Activated gamma-delta T cell (primary cell): ENCODE results near the gene CHST1.

ENCODE experiments used
- DNase-seq: peaks from one replicate; lab custom pipeline; 2025; lab: John Stamatoyannopoulos, UW

CHST1 gene

DNA sequence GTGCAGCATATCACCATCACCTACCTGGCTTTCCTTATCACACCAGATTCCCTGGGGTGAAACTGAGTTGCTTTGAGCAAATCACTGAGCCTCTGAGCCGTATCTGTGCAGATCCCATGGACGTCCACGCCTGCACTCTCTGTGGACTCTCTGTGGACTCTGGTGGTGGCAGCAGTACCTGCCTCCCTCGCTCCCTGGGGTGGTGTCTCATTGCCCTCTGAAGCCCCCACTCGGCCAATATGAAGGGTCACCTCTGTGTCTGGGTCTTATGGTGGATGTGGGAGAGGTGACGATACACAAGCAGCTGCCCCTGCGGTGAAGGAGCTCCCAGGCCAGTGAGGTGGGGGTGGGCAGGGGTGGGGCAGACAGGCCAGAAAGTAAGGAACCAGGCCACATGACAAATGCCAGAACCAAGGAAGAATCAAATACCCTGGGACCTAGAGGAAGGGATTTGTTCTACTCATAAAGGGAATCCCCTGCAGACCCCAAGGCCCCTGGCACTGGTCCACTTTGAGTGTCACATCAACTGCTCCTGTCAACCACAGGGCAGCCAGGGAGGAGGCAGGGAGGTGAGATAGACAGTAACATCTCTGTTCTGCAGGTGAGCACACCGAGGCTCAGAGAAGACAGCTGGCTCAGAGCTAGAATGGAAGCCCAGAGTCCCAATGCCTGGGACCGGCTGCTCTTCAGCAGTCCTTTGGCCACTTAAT lies 9.2 kb upstream of the CHST1 start:
- DNase-seq, result no peak

DNA sequence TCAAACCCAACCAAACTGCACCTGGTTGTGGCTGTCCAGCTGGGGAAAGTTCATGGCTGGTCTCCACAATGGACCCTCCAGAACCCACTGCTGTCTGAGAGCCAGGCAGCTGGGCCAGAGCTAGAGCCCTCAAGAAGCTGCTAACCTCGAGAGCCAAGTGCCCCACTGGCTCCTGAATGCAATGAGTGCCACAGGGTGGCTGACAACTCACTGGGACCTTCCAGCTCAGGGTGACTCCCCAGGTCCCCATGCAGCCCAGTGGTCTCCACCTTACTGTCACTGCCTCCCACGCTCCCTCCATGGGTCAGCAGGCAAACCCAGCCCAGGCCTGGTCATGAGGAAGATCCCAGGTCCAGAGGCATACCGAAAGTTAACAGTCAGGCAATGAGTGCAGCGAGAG lies 8.0 kb upstream of the CHST1 start:
- DNase-seq, result no peak

DNA sequence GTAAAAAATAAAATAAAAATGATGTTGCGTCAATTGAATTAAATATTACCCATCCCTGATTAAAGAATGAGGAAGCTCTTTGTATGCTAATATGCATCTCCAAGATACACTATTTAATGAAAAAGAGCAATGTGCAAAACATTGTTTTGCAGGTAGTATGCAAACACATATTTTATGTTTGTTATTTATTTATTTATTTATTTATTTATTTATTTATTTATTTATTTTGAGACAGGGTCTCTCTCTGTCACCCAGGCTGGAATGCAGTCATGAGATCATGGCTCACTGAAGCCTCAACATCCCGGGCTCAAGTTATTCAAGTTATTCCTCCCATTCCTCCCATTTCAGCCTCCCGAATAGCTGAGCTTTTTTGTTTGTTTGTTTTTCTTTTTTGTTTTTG lies 7.2 kb upstream of the CHST1 start:
- DNase-seq, result no peak

DNA sequence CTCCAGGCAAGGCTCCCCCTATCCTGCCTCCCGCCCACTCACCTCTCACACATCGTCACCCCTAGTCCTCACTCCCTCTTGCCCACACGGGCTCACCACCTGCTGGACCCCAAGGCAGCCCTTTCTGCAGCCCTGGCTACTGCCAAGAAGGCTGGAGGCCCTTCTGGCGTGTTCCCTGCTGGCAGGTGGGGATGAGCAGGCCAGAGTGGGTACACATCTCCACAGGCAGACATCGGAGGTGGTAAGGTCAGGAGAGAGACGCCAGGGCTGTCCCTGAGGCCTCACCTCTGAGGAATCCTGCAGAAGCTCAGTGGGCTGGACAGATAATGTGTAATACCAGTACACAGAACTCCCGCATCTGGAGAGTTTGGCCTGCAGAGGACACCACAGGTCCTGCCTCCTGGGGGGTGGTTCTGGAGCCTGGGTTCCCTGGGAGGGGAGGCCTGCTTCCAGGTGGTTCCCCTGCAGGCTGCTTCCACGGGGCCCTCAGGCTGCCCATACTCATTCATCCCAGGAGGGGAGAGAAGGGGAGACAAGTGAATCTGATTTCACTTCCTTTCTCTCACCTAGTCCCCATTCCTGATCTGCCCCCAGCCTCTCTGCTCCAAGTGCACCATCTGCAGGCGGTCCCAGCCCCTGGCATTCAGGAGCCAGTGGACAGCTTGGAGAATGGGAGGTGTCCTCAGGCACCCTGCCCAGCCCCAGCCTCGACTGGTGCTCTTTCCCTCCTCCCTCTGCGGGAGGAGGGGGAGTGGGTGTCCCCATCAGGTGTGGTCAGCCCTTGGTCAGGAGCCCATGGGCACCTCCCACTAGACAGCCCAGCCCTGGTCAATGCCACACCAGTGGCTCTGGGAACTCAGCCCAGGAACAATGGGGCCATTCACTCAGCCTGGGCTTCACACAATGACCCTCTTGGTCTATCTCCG lies 6.1 kb upstream of the CHST1 start:
- no peak for DNase-seq

DNA sequence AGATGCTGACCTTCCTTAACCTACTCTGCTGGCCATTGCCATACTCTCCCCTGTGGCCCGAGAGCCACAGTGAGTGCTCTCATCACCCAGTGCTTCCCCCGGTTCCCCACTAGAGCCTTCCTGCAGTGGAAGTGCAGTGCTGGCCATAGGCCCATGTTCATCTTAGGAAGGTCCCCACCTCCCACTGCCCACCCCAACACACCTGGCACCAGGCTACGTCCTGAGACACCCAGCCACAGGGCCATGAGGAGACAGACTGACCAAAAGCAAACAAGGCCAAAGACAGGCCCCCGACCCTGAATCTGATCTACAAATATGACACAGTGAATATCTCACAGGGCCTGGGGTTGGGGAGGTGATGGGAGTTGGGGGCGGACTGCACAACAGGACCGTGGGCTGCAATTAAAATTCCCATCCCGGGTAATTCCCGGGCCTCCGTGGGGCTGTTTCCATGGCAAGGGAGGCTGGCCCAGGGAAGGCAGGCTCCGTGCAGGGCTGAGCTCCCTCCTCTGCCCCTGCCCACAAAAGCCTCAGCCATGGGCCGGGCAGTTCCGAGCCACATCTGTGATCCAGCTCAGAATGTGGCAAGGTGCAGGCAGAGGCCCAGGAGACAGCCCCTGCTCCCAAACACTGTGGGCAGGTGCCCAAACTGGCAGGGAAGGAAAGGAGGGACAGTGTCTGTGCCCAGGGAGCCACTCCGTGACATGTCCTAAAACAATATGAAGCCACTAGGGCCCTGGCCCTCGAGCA lies 5.1 kb upstream of the CHST1 start:
- no peak for DNase-seq

DNA sequence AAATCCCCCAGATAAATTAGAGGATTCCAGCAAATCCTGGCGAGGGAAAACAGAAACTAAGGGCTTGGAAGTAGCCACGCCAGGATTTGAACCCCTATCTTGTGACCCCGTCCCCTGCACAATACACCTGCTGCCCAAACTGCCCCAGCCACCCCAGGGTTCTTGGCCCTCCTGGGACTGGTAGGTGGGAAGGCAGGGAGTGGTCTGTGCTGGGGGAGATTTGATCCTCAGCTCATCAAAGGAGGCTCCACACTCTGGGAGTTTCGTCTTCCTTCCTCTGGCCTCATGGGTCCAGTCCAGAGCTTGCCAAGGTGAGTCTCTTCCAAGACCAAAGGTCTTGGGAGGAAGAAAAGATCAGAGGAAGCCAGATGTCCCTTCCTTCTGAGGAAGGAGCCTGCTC lies 4.5 kb upstream of the CHST1 start:
- DNase-seq, result no peak

DNA sequence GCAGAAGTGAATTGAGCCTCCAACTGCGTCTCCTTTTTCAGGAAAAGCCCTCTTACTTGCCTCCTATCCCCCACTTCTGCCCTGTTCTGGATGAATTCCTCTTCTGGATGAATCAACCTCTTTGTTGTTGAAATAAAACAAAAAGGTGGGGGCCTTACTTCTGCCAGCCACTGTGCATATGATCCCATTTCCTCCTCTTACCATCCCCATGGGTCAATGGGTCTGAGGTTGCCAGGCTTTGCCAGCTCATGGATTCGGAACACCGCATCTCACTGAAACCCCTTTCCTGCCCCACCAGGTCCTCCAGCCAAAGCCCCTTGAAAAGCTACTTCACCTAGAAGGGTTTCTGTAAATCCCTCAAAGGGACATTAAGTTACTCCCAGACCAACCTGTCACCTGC lies 3.7 kb upstream of the CHST1 start:
- no peak for DNase-seq

DNA sequence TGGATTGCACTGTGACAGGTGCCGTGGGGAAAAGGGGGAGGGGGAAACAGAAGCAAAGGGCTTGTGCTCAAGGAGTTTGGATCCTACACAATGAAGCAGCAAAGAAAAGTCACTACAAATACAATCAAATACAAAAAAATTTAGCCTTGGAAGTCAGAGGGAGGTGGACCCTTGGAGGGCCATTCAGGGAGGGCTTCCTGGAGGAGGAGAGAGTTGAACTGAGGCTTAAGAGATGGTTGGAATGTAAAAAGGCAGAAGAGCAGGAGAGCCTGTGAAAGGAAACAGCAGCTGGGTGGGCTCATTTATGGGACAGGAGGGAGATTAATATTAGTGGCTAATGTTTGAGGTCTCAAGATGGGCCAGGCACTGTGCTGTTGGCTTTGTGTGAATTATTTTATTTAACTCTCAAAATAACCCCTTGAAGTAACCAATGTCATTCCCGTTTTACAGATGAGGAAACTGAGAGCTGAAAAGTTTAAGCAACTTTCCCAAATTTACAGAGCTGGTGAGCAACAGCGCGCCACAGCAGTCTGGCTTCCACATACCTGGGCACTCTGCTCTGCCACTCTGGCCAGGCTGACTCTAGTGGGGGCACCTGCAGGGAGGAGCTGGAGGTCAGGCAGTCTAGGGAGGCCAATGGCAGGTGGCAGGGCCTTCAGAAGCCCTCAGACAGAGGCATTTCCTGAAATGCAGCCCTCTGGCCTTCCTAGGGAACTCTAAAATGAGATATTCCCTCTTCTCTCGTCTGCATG lies 2.7 kb upstream of the CHST1 start:
- no peak for DNase-seq

DNA sequence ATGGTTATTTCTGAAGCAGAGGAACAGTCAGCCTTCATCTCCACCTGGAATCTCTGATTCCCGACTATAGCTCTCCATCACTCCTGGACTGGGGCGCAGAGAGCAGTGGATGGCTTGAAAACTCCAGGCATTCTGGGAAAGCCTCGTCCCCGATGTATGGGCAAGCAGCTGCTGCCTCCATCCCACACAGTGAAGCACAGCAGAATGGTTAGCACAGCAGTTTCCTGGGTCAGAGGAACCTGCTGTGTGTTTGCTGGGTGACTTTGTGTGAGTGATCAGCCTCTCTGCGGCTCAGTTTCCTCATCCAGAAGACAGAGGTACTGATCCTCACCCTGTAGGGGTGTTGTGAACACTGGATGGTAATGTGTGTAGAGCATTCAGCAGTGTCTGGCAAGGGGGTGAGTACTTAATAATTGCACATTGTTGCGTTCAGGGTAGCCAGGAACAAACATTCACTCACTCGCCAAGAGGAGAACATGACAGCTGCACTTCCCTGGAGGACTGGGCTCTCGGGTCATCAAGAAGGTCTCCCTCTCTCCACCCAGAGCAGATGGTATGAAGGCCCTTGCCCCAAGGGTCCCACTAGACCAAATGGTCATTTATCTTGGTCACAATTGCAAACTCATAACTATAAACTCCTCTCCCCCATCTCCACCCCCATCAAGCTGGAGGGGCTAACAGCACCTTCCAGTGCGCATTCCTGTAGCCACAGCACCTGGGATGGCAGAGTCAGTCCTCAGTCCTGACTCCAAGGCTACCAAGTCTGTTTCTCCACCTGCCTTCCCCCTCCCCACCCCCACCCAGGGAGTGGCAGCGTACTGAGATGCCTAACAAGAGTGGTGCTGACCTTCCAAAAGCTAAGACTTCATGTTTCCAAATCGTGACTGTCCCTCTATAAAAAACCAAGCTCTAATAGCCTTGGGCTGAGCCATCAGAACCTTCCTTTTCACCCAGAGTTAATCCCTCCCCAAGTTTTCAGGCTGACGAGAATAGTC lies 1.5 kb upstream of the CHST1 start:
- DNase-seq, result no peak

DNA sequence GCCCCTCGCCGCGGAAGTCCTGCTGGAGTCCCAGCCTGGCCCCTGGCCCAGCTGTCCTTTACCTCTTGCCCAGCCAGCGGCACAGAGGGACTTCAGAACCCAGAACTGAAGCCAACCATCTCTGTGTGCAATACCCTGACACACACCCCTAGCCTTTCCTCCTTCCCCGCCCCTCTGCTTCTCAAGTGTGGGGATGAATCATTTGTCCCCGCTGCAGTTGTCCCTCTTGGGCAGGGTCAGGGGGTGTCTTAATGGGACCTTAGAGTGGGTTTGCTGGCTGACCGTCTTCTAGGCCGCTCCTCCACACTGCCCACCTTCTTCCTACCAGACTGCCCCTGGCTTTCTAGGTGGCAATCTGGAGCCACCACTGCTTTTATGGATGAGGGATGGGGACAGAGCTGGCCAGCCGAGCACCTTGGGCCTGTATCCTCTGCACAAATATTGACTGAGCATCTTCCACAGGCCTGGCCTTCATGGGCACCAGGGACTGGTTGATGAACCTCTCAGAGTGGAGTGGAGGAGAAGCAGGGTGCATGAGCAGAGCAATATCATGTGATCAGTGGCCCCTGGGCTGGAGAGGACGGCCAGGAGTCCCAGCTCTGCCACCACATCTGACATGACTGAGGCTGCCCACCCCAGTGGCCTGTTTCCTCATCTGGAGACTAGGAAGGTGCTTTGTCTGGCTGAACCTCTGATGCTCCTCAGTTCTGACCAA lies 668 bp upstream of the CHST1 start:
- no peak for DNase-seq

DNA sequence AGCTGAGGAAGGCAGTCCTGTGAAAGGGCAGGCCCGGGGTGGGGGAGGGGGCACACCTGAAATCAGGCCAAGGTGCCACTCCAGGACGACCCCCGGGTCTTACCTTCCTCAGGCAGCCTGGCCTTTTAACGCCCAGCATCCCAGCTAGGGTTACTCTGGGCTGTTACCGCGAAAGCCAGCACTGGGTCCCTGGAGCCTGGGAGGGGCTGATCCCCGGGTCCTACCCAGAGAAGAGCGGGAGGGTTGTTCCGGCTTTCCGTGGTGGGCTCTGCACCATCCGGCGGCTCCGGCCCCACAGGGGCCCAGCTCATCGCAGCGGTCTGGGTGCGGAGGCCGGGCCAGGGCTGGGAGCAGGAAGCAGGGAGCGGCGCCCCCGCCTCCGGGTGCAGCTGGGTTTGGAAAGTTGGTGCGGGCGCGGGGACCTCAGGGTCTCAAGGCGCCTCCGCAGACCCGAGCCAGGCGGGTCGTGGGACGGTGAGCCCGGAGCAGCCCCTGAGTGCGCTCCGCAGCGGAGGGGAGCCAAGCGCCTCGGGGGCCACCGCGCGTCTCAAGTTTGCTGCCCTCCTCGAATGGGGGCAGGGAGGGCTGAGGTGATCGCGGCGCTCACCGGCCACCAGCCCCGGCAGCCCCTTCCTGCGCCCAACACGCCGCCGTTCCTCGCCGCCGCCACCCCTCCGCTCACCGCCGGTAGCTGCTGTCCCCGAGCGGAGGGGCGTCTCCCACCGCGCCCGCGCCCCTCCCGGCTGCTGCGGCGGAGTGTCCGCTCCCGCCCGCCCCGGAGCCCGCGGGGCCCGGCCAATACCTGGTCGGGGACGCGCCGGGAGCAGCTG lies 831 bp downstream of the CHST1 start:
- no peak for DNase-seq

DNA sequence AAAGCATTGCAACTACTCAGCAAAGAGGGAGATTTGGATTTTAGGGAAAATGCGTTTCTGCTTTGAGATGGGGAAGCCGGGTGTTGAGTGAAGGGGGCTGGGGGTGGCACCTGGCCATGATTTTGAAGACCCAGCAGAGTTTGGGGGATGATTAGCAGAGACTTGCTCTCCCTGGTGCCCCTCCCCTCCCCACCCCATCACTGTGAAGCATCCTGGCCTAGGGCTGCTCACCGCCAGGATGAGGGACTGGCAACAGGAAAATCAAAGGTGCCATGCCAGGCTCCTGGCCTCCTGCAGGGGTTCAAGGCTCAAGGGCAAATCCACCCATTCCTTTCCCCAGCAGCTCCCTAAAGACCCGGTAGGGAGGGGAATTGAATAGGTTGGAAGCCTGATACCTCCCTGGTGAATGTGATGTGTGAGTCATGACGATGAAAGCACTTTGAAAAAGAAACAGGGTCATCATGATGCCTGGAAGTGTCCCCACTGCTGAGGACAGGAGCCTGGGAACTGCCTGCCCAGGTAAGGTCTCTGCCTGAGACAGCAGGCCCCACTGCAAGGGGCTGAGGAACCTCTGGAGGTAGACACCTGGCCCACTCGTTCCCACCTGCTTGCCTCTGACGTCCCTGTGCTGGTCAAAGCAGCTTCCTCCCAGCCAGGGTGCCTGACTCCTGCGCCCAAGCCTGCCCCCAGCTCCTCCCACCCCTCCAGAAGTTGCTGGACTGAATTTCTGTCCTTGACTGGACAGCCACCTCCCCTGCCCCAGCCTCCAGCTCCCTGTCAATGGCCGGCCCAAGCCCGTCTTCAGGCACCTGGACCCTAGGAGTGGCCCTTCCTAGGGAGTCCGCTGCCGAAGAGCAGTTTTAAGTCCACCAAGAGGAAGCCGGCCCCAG lies 1.7 kb downstream of the CHST1 start:
- DNase-seq, result no peak

DNA sequence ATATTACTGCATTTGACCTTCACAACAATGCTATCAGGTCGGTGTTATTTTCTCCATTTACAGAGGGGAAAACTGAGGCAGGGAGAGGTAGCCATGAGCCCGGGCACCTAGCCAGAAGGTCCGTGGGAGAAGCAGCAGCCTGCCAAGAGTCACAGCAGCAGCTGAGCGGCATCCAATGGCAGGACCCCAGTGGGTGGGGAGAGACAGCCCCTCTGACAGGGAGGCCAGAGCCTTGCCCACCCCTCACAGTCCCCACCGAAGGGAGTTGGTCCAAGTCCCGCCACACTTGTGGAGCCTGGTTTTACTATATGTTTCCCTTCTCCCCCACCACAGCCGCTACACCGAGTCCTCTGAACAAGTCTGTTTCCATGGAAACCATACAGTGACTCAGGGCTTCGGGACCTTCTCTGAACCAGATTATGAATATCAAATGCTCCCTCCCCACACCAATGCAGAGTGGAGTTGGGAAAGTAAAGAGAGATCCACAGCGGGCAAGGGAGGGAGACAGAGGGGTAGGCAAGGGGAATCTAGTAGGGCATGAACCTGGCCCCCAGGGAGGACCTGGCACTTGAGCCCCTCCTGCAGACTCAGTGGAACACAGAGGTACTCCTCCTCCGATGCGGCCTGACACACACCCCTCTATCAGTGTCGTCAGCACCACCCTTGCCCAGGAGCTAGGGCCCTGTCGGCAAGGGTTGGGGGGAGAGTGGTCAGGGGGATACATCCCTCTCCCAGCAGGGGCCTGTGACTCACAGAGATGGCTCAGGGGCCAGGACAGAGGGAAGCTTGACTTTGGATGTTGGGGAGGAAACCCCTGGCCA lies 2.5 kb downstream of the CHST1 start:
- no peak for DNase-seq

DNA sequence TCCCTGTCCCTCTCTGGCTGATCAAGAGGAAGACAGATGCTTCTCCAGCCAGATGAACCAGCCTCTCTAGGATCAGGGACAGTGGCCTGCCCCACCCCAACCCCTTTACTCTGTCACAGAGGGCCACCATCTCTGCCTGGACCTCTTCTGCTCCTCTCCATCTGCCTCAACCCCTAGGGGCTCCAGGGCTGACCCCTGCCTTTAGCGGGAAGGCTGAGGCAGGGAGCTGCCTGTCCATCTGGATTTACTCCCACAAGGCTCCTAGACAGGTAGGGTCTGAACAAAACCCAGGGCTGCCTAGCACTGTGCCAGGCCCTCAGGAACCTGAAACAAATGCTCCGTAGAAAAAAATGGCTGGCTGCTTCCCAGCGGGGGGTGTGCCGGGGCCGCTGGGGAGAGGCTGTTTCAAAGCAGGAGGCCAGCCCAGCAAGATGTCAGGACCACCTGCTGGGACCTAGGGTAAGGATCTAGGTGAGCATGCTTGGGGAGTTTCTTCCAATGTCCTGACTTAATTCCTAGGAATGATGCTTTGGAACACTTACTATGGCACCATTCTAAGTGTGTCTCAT lies 3.2 kb downstream of the CHST1 start:
- DNase-seq, result no peak

DNA sequence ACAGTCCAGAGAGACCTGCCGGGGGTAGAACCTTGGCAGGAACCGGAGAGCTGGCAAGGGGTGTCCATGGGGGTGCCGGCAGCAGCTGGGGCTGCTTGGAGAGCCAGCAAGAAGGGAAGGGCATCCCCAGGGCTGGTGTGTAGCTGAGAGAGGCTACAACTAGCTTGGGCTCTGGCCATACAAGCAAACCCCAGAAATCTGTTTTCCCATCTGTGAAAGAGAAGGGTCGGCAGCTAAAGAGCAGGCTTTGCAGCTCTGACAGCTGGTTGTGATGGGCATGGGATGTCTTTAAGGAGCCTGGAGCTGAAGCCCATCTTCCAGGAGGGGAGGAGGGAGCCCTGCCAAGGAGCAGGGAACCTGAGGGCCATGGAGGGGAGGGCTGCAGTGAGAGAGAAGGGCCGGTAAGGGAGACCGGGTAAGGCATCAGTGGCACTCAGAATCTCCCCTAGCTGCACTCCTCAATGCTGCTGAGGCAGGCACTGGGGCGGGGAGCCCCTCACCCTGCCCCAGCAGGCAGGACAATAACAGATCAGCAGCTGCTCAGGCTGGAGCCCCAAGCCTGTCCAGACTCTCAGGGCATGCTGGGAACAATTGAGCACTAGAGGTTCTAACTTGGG lies 3.9 kb downstream of the CHST1 start:
- DNase-seq, result no peak

DNA sequence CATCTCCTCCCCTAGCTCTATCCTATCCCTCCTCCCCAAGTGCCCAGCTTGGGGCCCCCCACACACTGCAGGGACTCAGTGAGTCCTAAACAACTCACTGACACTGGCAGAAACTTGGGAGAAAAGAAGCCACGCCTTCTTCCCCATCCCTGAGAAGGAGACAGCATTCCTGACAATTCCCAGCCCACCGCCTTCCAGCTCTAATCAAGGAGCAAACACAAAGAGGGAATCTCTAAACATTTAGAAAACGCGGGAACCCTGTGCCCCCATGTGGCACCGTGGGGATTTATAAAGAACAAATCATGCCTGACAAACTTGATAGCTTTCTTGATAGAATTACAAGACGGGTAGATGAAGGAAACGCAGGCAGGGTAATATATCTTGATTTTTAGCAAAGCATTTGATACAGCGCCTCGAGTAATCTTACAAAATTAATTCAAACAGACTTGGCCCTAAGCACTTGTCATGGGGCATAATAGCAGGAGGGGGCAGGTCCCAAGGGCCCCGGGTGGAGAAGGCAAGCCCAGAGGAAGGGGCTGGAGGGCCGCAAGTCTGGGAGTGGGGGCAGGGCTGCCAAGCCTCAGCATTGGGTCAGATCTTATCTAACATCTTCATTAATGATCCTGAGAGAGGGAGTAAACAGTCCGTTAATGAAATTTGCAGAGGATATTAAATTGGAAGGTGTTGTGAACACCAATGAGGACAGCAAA lies 4.5 kb downstream of the CHST1 start:
- no peak for DNase-seq
